Lung (tissue), 12 donors: ENCODE measurements around the gene FER1L5. TPM values are rescaled to one million over a fixed set of nuclear protein-coding genes. Genes with fewer than 3 reads are reported as not detected.

Experiments
- ATAC-seq: fragments of 200-7000 bp; cut with Tn5 transposase; one replicate; pipeline ENCODE4 v1.9.1; 2020; ENCODE audit warnings: moderate number of reproducible peaks; ENCODE audit not compliant: insufficient read depth, low FRiP score
- DNase-seq, 3 donors: peaks; one replicate each; pipeline ENCODE4 v3.0.0-alpha.2; 2013 to 2017
- H3K27ac ChIP-seq, 2 donors: one replicate each; pipeline ENCODE4 v1.5.1; 2013; ENCODE audit warnings: mild to moderate bottlenecking in 2 of 2, moderate library complexity in 2 of 2, control low read depth in 1 of 2, inconsistent platforms in 1 of 2, low read depth in 1 of 2, low read length in 1 of 2
- H3K27me3 ChIP-seq, 3 donors: one replicate each; pipeline ENCODE4 v1.5.1; 2013; ENCODE audit warnings: low read length in 2 of 3; ENCODE audit not compliant: control insufficient read depth in 3 of 3, insufficient read depth in 3 of 3
- H3K36me3 ChIP-seq, 4 donors: one replicate each; pipeline ENCODE4 v1.5.1; 2013; ENCODE audit warnings: low read length in 4 of 4, mild to moderate bottlenecking in 1 of 4, moderate library complexity in 1 of 4; ENCODE audit not compliant: control insufficient read depth in 4 of 4, insufficient read depth in 4 of 4
- H3K4me1 ChIP-seq, 5 donors: one replicate each; pipeline ENCODE4 v1.5.1; 2013; ENCODE audit warnings: low read length in 5 of 5, mild to moderate bottlenecking in 2 of 5, moderate library complexity in 1 of 5; ENCODE audit not compliant: control insufficient read depth in 5 of 5, insufficient read depth in 5 of 5
- H3K4me3 ChIP-seq: one replicate; pipeline ENCODE4 v1.5.1; 2013; ENCODE audit warnings: mild to moderate bottlenecking, control low read depth, moderate library complexity
- H3K9ac ChIP-seq, 2 donors: one replicate each; pipeline ENCODE4 v1.5.1; 2013; ENCODE audit warnings: low read length in 2 of 2, control low read depth in 1 of 2; ENCODE audit not compliant: insufficient read depth in 1 of 2
- H3K9me3 ChIP-seq, 4 donors: one replicate each; pipeline ENCODE4 v1.5.1; 2013; ENCODE audit warnings: low read length in 3 of 4, mild to moderate bottlenecking in 1 of 4, moderate library complexity in 1 of 4; ENCODE audit not compliant: control insufficient read depth in 4 of 4, insufficient read depth in 3 of 4
- CTCF ChIP-seq: IDR thresholded peaks from 2 replicates; pipeline ENCODE4 v1.5.1; 2012; ENCODE audit warnings: mild to moderate bottlenecking; ENCODE audit errors: control extremely low read depth, extremely low read depth
- WGBS, 2 donors: extraction: QIAGEN DNeasy Blood & Tissue Kit; methylation state at CpG; one replicate each; pipeline ENCODE4 v1.1.7; 2013; 5-methylcytosine and 5-hydroxymethylcytosine counted together
- polyA plus RNA-seq, 2 donors: library from polyadenylated mRNA; stranded (reverse); fragments of 200-250 nt; gene quantifications; one replicate each; pipeline ENCODE4 v1.2.1, GENCODE V29; 2013
- total RNA-seq, 2 donors: library from RNA; depleted of rRNA in 1 of 2; stranded (reverse); fragments of >200 nt in 1 of 2; gene quantifications; one replicate each; pipeline ENCODE4 v1.2.1, GENCODE V29; 2014 to 2021
- donor health status: control.
- donor health status: control.
- donor health status: Bipolar disorder and iron deficiency.
- donor health status: healthy.
- donor health status: DM: yes; HTN: yes; CAD: no.

FER1L5 gene
- total and polyA plus RNA-seq, 4 donors: 0.09 to 0.77 (median 0.40) TPM

DNA sequence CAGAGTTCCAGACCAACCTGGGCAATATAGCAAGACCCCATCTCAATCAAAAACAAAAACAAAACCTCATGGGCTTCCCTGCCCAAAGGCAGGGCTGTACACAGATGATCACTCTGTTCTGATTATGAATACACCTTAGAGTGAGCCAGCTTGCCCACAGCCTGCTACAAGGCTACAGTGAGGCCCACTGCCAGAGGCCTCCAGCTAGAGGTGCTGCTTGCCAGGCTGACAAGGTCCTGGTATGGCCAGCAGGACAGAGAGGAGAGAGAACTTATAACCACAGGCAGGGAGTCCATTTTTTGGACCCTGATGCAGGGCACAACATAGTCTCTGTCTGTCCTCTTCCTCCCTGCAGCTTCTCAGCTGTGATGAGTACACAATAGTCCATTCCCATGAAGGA, 46.0 kb upstream of the FER1L5 start:
- Histone ChIP-seq H3K9ac (no peak overlapping the region), H3K4me3 (no peak overlapping the region), H3K36me3 (peaks cover 39 to 51% (median 44%) of the 10 kb centered on the region in 4 donors), H3K9me3 (no peaks in the 10 kb centered on the region), H3K27me3 (no peaks in the 10 kb centered on the region), H3K27ac (peak overlapping the region in 1 of 2 donors; percentile 33), H3K4me1 (peaks cover 0 to 3% (median 0%) of the 10 kb centered on the region in 5 donors)
- DNase-seq (no peak), ATAC-seq (no peak)
- TF ChIP-seq CTCF: no peak

DNA sequence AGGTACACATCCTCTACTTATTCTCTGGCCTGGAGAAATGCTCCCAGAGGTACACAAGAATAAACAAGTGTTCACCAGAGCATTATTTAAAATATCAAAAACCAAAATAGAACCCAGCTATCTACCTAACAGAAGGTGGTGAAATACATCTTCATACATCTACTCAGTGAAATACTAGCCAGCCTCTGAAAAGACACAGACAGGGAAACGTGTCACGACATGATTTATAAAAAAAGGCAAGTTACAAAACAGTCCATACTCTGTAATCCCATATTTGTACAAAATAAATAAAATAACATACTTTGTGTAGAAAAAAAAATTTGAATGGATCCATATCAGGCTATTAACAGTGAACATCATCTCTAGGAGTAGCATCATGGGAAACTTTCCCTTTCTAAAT, 42.6 kb upstream of the FER1L5 start:
- H3K36me3 ChIP-seq: peaks cover 35 to 52% (median 44%) of the 10 kb centered on the region in 4 donors
- DNase-seq: no peak
- no peak for ATAC-seq
- H3K4me1 ChIP-seq: peaks cover 0 to 3% (median 0%) of the 10 kb centered on the region in 5 donors
- no peaks in the 10 kb centered on the region for H3K9me3 ChIP-seq
- H3K27ac ChIP-seq: no peak overlapping the region
- no peaks in the 10 kb centered on the region for H3K27me3 ChIP-seq
- no peak overlapping the region for H3K4me3 ChIP-seq
- TF ChIP-seq CTCF: no peak
- H3K9ac ChIP-seq: no peak overlapping the region
- 88 to 91% methylated on average over 2 of the region's 2 CpGs for WGBS, 2 donors

GRCh38 chr2:96601382-96602292, 40.9 kb upstream of the FER1L5 start:
- Histone ChIP-seq H3K4me1 (peaks cover 0 to 2% (median 0%) of the 10 kb centered on the region in 5 donors), H3K27me3 (no peaks in the 10 kb centered on the region), H3K36me3 (peaks cover 42 to 53% (median 44%) of the 10 kb centered on the region in 4 donors), H3K9ac (no peak overlapping the region), H3K4me3 (no peak overlapping the region), H3K9me3 (no peaks in the 10 kb centered on the region), H3K27ac (no peak overlapping the region)
- ATAC-seq (no peak), DNase-seq (no peak)
- TF ChIP-seq CTCF: no peak
- WGBS, 2 donors: 88 to 93% methylated on average over 8 of the region's 8 CpGs
